NCI-H774 (cell line): ENCODE results near the gene KRTAP5-9.
"Not testable (repeated sequence)": the region's sequence is repeated elsewhere in the genome, so short reads cannot be mapped to it uniquely, and the experiment has no call there.

ENCODE experiments used
- DNase-seq: peaks from one replicate; lab custom pipeline; 2025; lab: John Stamatoyannopoulos, UW

KRTAP5-9 gene

GRCh38 chr11:71582969-71583368 is 34.7 kb downstream of the KRTAP5-9 start:
- not testable (repeated sequence) for DNase-seq

GRCh38 chr11:71585673-71586072 is 37.5 kb downstream of the KRTAP5-9 start:
- DNase-seq, result not testable (repeated sequence)

- DNase-seq, result not testable (repeated sequence)
Measured at GRCh38 chr11:71588314-71588713, 40.1 kb downstream of the KRTAP5-9 start.

GRCh38 chr11:71588822-71589545 is 40.8 kb downstream of the KRTAP5-9 start:
- DNase-seq, result not testable (repeated sequence)

GRCh38 chr11:71589546-71589920 is 41.3 kb downstream of the KRTAP5-9 start:
- DNase-seq, result not testable (repeated sequence)
